Karpas-422 (cell line): ENCODE results near the gene MOK. TPM values are rescaled to one million over a fixed set of nuclear protein-coding genes. Genes with fewer than 3 reads are reported as not detected.

ENCODE experiments used
- total RNA-seq: library from RNA; depleted of rRNA; stranded (reverse); fragments of >200 nt; shearing (Covaris generic); gene quantifications from 2 replicates; pipeline ENCODE4 v1.2.3, GENCODE V29; 2014; ENCODE audit warnings: low replicate concordance; rRNA removed

Gene MOK
- total RNA-seq, 1 experiment from 2014 or later, result 4.4 TPM

Other genes with a start within 250 kb of the MOK start
- 354 and 505 TPM in 2 replicates for gene HSP90AA1, start 218.1 kb downstream of the MOK start, total RNA-seq
- 16.9 and 19.7 TPM in 2 replicates for gene WDR20, start 165.3 kb downstream of the MOK start, total RNA-seq
- gene ZNF839, start 14.6 kb upstream of the MOK start, total RNA-seq, result 14.3 and 36.6 TPM in 2 replicates
- 37.9 and 44.4 TPM in 2 replicates for gene CINP, start 57.7 kb upstream of the MOK start, total RNA-seq
- gene TECPR2, start 57.8 kb upstream of the MOK start, total RNA-seq, result 10.3 and 11.8 TPM in 2 replicates
- gene ANKRD9, start 204.6 kb upstream of the MOK start, total RNA-seq, result 0.04 TPM in 2 replicates